ENCODE results near the gene GATD1.

DNA sequence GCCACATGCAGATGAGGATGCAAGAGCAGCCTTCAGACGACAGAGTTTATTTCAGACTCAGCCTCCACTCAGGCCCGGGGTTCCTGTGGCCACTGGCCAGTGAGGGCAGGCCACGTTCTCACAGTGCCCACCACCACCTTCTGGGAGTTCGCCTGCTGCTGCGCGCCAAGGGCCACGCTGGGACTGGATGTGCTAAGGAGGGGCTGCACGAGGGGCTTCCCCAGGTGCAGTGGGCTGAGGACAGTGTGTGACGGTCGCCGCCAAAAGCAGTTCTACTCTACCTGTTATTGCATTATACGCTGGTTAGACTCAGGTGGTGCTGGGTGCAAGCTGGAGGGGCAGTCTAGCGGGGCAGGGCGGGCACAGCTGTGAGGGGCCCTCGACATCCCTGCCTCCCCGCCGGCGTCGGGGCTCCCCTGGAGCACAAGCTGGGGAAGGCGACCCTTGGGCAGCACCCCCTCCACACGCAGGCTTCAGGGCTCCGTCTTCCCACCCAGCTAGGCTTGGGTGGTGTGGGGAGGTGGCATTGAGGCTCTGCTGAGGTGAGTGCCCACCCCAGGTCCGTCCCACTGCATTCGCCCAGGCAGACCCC lies 9.9 kb upstream of the GATD1 start:
- TF ChIP-seq POLR2A (IDR thresholded peaks at IDR 0.05) = no peak
- TF ChIP-seq, protein P1, sequence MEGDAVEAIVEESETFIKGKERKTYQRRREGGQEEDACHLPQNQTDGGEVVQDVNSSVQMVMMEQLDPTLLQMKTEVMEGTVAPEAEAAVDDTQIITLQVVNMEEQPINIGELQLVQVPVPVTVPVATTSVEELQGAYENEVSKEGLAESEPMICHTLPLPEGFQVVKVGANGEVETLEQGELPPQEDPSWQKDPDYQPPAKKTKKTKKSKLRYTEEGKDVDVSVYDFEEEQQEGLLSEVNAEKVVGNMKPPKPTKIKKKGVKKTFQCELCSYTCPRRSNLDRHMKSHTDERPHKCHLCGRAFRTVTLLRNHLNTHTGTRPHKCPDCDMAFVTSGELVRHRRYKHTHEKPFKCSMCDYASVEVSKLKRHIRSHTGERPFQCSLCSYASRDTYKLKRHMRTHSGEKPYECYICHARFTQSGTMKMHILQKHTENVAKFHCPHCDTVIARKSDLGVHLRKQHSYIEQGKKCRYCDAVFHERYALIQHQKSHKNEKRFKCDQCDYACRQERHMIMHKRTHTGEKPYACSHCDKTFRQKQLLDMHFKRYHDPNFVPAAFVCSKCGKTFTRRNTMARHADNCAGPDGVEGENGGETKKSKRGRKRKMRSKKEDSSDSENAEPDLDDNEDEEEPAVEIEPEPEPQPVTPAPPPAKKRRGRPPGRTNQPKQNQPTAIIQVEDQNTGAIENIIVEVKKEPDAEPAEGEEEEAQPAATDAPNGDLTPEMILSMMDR (IDR thresholded peaks at IDR 0.05 in 4 of 5, conservative IDR thresholded peaks at IDR 0.05 in 1 of 5) = no peak
